Tibial nerve (tissue), 4 donors: ENCODE results near the gene KASH5. TPM values are rescaled to one million over a fixed set of nuclear protein-coding genes. Genes with fewer than 3 reads are reported as not detected.
A peak's percentile ranks its signal among the peaks of the same experiment; 100 is the strongest.

Source experiments
- DNase-seq, 2 donors: peaks; one replicate each; pipeline ENCODE4 v3.0.0-alpha.2; 2019; ENCODE audit warnings: low spot score in 2 of 2
- H3K27ac ChIP-seq, 4 donors: fragments of 200-600 bp; sonication (generic) in 3 of 4; one replicate each; pipeline ENCODE4 v1.5.1; 2017 to 2019; ENCODE audit warnings: mild to moderate bottlenecking in 1 of 4
- H3K27me3 ChIP-seq, 2 donors: fragments of 200-600 bp; sonication (generic) in 1 of 2; one replicate each; pipeline versions ENCODE4 v1.5.1 to v1.6.0; 2017 to 2019
- H3K36me3 ChIP-seq, 3 donors: fragments of 200-600 bp; sonication (generic); one replicate each; pipeline ENCODE4 v1.5.1; 2018 to 2019
- H3K4me1 ChIP-seq, 4 donors: fragments of 200-600 bp; sonication (generic) in 3 of 4; one replicate each; pipeline ENCODE4 v1.5.1; 2017 to 2019
- H3K4me3 ChIP-seq, 4 donors: fragments of 200-600 bp; sonication (generic) in 3 of 4; one replicate each; pipeline ENCODE4 v1.5.1; 2017 to 2019; ENCODE audit warnings: mild to moderate bottlenecking in 1 of 4, moderate library complexity in 1 of 4
- H3K9me3 ChIP-seq, 4 donors: fragments of 200-600 bp; sonication (generic) in 3 of 4; one replicate each; pipeline ENCODE4 v1.5.1; 2017 to 2019
- CTCF ChIP-seq, 5 experiments: fragments of 200-600 bp in 3 of 5; fragments of 450-650 bp in 2 of 5; sonication (generic) in 3 of 5; IDR thresholded peaks; one replicate each; pipeline ENCODE4 v1.5.1; 2016 to 2019; ENCODE audit warnings: antibody characterized with exemption in 5 of 5, mild to moderate bottlenecking in 3 of 5, moderate library complexity in 2 of 5
- EP300 ChIP-seq, 2 donors: sonication (generic); formaldehyde crosslinking; IDR thresholded peaks; one replicate each; pipeline ENCODE4 v1.6.1; 2017; ENCODE audit warnings: antibody characterized with exemption in 2 of 2, mild to moderate bottlenecking in 1 of 2
- POLR2A ChIP-seq, 2 donors: fragments of 450-650 bp; IDR thresholded peaks; one replicate each; pipeline ENCODE4 v1.6.1; 2017; ENCODE audit warnings: antibody characterized with exemption in 2 of 2, mild to moderate bottlenecking in 2 of 2, moderate library complexity in 2 of 2
- WGBS, 2 donors: methylation state at CpG; one replicate each; pipeline ENCODE4 v1.1.5; 2018; 5-methylcytosine and 5-hydroxymethylcytosine counted together
- total RNA-seq, 4 donors: library from RNA; depleted of rRNA; stranded (reverse); fragments of >200 nt; gene quantifications; one replicate each; pipeline ENCODE4 v1.1.0, GENCODE V29; 2016

Gene KASH5
- total RNA-seq, 4 donors from 2014 or later = not detected

DNA sequence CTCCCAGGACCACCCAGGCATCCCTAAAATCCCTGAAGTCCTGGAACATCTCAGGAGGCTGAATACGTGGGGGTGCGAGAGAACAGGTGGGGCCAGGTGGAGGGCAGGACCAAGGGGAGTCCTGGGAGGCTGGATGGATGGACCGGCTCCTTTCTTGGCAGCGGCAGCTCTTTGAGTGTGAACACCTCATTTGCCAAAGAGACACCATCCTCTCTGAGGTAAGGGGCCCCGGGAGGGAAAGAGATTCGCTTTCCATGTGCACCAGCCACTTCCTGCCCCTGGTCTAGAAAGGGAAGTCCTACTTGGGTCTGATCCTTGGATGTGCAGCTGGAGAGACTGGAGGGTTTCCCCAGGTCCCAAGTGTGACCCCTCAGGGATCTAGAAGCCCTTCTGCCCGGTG, 19.0 kb downstream of the KASH5 start:
- H3K27me3 ChIP-seq = no peaks in the 10 kb centered on the region
- no peaks in the 10 kb centered on the region for H3K36me3 ChIP-seq
- H3K27ac ChIP-seq = no peak overlapping the region
- DNase-seq = no peak
- no peak overlapping the region for H3K4me3 ChIP-seq
- WGBS, 2 donors = 72 to 75% methylated on average over 7 of the region's 7 CpGs
- H3K4me1 ChIP-seq = peaks cover 0 to 12% (median 0%) of the 10 kb centered on the region in 4 donors
- TF ChIP-seq CTCF (IDR thresholded peaks at IDR 0.05) (no peak), EP300 (IDR thresholded peaks at IDR 0.05) (no peak), POLR2A (IDR thresholded peaks at IDR 0.05) (no peak)
- H3K9me3 ChIP-seq = no peaks in the 10 kb centered on the region

- TF ChIP-seq CTCF (IDR thresholded peaks at IDR 0.05) (no peak), POLR2A (IDR thresholded peaks at IDR 0.05) (no peak), EP300 (IDR thresholded peaks at IDR 0.05) (no peak)
- H3K4me1 ChIP-seq = peaks cover 0 to 12% (median 0%) of the 10 kb centered on the region in 4 donors
- H3K36me3 ChIP-seq = no peaks in the 10 kb centered on the region
- H3K27me3 ChIP-seq = peaks cover 0 to 3% of the 10 kb centered on the region in 2 donors
- H3K9me3 ChIP-seq = no peaks in the 10 kb centered on the region
- WGBS, 2 donors = 88 to 89% methylated on average over 16 of the region's 16 CpGs
- no peak for DNase-seq
- H3K27ac ChIP-seq = no peak overlapping the region
- no peak overlapping the region for H3K4me3 ChIP-seq
Observed at GRCh38 chr19:49407482-49408015, 19.5 kb downstream of the KASH5 start.

DNA sequence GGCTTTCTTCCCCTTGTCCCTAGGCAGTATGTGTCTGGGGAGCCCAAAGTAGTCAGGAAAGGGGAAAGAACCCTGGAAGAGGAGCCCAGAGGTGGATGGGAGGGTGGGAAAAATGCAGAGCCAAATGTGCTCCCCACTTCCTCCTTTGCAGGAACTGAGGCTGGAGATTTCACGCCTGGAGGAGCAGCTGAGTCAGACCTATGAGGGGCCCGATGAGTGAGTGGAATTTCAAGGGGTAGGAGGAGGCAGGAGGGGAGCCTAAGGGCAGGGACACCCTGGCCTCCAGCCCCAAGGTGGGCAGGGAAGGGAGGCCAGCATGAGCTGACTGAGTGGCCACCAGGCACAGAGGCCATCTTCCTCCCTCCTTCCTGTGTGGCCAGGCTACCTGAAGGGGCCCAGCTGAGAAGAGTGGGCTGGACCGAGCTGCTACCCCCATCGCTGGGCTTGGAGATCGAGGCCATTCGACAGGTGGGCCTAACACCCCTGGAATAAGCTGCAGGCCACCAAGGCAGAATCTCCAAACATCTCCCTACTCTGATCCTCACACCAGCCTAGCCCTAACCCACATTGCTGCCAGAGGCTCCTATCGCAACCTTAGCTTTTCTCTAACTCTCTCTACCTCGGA, 20.9 kb downstream of the KASH5 start:
- TF ChIP-seq CTCF (IDR thresholded peaks at IDR 0.05) (no peak), POLR2A (IDR thresholded peaks at IDR 0.05) (no peak), EP300 (IDR thresholded peaks at IDR 0.05) (no peak)
- DNase-seq = no peak
- peaks cover 0 to 12% (median 0%) of the 10 kb centered on the region in 4 donors for H3K4me1 ChIP-seq
- 69 to 76% methylated on average over 7 to 8 of the region's 8 CpGs for WGBS, 2 donors
- peaks cover 0 to 16% of the 10 kb centered on the region in 2 donors for H3K27me3 ChIP-seq
- no peaks in the 10 kb centered on the region for H3K9me3 ChIP-seq
- no peaks in the 10 kb centered on the region for H3K36me3 ChIP-seq
- peak overlapping the region in 1 of 4 donors; percentile 19 for H3K27ac ChIP-seq
- no peak overlapping the region for H3K4me3 ChIP-seq

GRCh38 chr19:49409441-49410029, 21.5 kb downstream of the KASH5 start:
- Histone ChIP-seq H3K4me3 (no peak overlapping the region), H3K4me1 (peaks cover 0 to 12% (median 0%) of the 10 kb centered on the region in 4 donors), H3K27ac (peak overlapping the region in 1 of 4 donors; percentile 19), H3K9me3 (no peaks in the 10 kb centered on the region), H3K27me3 (peaks cover 0 to 22% of the 10 kb centered on the region in 2 donors), H3K36me3 (no peaks in the 10 kb centered on the region)
- TF ChIP-seq EP300 (IDR thresholded peaks at IDR 0.05) (no peak), POLR2A (IDR thresholded peaks at IDR 0.05) (no peak)
- 78 to 82% methylated on average over 5 of the region's 5 CpGs for WGBS, 2 donors
- no peak for DNase-seq

DNA sequence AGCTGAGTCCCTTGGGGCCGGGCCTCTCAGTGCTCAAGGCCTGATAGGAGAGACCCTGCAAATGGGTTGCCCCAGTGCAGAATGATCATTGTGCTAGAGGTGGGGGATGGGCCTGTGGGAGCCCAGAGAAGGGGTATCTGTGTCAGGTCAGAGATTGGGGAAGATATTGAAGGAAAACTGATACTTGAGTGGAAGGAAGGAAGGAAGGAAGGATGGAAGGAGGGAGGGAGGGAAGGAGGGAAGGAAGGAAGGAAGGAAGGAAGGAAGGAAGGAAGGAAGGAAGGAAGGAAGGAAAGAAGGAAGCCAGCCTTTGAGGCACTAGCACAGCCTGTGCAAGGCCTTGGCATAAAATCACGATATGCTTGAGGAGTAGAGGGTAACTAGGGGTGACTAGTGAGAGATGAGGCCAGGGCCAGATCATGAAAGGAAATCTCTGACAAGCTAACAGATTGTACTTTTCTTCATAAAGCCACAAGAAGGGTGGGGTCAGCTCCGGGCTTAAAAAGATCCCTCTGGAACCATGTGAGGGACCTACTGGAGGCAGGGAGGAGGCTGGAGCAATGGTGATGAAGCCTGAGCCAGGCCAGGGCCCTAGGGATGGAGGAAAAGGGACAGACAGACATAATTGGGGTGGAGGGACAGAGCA, 23.8 kb downstream of the KASH5 start:
- no peak for DNase-seq
- Histone ChIP-seq H3K27ac (no peak overlapping the region), H3K4me1 (peaks cover 0 to 12% (median 0%) of the 10 kb centered on the region in 4 donors), H3K4me3 (no peak overlapping the region), H3K9me3 (no peaks in the 10 kb centered on the region), H3K27me3 (peaks cover 0 to 44% of the 10 kb centered on the region in 2 donors), H3K36me3 (no peaks in the 10 kb centered on the region)
- WGBS, 2 donors = 72 to 74% methylated on average over 3 of the region's 3 CpGs
- TF ChIP-seq CTCF (IDR thresholded peaks at IDR 0.05) = no peak
- TF ChIP-seq POLR2A (IDR thresholded peaks at IDR 0.05) = no peak
- TF ChIP-seq EP300 (IDR thresholded peaks at IDR 0.05) = no peak
